ENCODE data around the gene TCEANC2. TPM values are rescaled to one million over a fixed set of nuclear protein-coding genes. Genes with fewer than 3 reads are reported as not detected.

Gene TCEANC2
- total RNA-seq, 1 experiment from 2014 or later = 5.3 TPM

DNA sequence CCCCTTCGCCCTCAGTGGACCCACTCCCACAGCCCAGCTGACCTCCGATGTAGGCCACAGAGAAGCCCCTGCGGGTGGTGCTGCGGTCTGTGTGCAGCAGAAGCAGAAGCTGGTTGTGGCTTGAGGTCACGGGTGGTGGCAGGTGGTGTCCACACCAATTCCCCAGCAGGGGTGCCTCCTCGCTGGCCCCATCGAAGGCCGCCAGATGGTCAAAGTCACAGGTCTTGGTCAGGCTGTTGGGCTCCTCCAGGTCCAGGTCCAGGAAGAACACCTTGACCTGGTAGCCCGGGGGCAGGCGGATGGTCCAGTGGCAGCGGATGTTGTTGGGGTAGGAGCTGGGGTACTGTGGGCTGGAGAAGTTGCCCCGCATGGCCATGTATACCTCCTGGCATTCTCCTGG, 86.3 kb downstream of the TCEANC2 start:
- H4K8ac ChIP-seq (replicated peaks; ENCODE audit: insufficient read length, low read depth, low read length) = no peak overlapping the region
- no peak overlapping the region for H3K23ac ChIP-seq (ENCODE audit: insufficient read length, low read depth, low read length)
- H4K5ac ChIP-seq (ENCODE audit: insufficient read length, low read depth, low read length) = no peak overlapping the region
- Mint-ChIP-seq H3K27me3 (ENCODE audit: low read depth) (no peaks in the 10 kb centered on the region; the same call in none of the 2 replicates), H3K4me1 (peaks cover 24 to 37% of the 10 kb centered on the region in 2 experiments), H3K36me3 (ENCODE audit: insufficient read depth in 1 of 3, low read depth in 3 of 3) (no peaks in the 10 kb centered on the region), H3K4me3 (no peak overlapping the region), H3K27ac (no peak overlapping the region), H3K9me3 (no peaks in the 10 kb centered on the region)
- H3K79me1 ChIP-seq (ENCODE audit: insufficient read depth, low read depth, low read length, poor library complexity, severe bottlenecking) = no peaks in the 10 kb centered on the region
- H3K14ac ChIP-seq (ENCODE audit: insufficient read depth, low read length) = no peak overlapping the region
- H3K4ac ChIP-seq (ENCODE audit: low read depth, low read length) = no peak overlapping the region
- no peak overlapping the region for H3K9ac ChIP-seq (ENCODE audit: extremely low read depth, insufficient read length, low read length)
- H3T11ph ChIP-seq (ENCODE audit: low read length) = no peak overlapping the region
- no CpG with 5 or more reads among the region's 12 CpGs for WGBS (ENCODE audit: extremely low coverage, insufficient read length, low lambda C conversion rate)
- TF ChIP-seq CTCF (conservative IDR thresholded peaks at IDR 0.05) = no peak
- H3K79me2 ChIP-seq (ENCODE audit: insufficient read depth, low read length) = no peaks in the 10 kb centered on the region
- no peak overlapping the region for H2BK15ac ChIP-seq (ENCODE audit: low read depth, low read length)
- H3K18ac ChIP-seq (ENCODE audit: insufficient read length, low read depth, low read length) = no peak overlapping the region
- H3K4me2 ChIP-seq (ENCODE audit: insufficient read depth, insufficient read length, low read length) = no peak overlapping the region
- H2BK120ac ChIP-seq (ENCODE audit: low read depth, low read length, poor library complexity, severe bottlenecking) = no peak overlapping the region
- no peak overlapping the region for H3K27ac ChIP-seq (ENCODE audit: insufficient read length, low read depth, low read length)
- no peak overlapping the region for H3K56ac ChIP-seq (ENCODE audit: insufficient read length, low read depth, low read length)
- no peak overlapping the region for H2BK20ac ChIP-seq (ENCODE audit: low read depth, low read length, poor library complexity, severe bottlenecking)
- H3K27me3 ChIP-seq (ENCODE audit: insufficient read depth, low read length) = no peaks in the 10 kb centered on the region; the same call in 1 of the 2 replicates
- H2AFZ ChIP-seq (ENCODE audit: low read length) = no peak overlapping the region
- H3K23me2 ChIP-seq (ENCODE audit: insufficient read length, low read depth, low read length, poor library complexity, severe bottlenecking) = no peaks in the 10 kb centered on the region
- no peaks in the 10 kb centered on the region for H4K20me1 ChIP-seq (ENCODE audit: control insufficient read depth, insufficient read depth, insufficient read length)
- H4K91ac ChIP-seq (ENCODE audit: insufficient read length, low read depth, low read length) = no peak overlapping the region
- peaks cover 6% of the 10 kb centered on the region; the same call in 1 of the 2 replicates for H3K4me1 ChIP-seq (ENCODE audit: insufficient read depth, low read length)
- no peak overlapping the region for H2BK5ac ChIP-seq (ENCODE audit: insufficient read length, low read length)
- no peak overlapping the region for H2AK5ac ChIP-seq (ENCODE audit: insufficient read length, low read length)
- no peaks in the 10 kb centered on the region for H3K9me3 ChIP-seq (ENCODE audit: control insufficient read depth, low read depth, low read length)
- no peak overlapping the region for H2BK12ac ChIP-seq (ENCODE audit: insufficient read length, low read depth, low read length)
- no peak for DNase-seq
